HG03558 (cell line): ENCODE measurements around the gene ACACA.

Experiments used
- ATAC-seq: cut with Tn5 transposase; IDR thresholded peaks from one replicate; pipeline ENCODE4 v1.9.1; 2021; ENCODE audit warnings: moderate number of reproducible peaks; ENCODE audit not compliant: unreplicated experiment; ENCODE audit errors: extremely low read depth

The ACACA gene

DNA sequence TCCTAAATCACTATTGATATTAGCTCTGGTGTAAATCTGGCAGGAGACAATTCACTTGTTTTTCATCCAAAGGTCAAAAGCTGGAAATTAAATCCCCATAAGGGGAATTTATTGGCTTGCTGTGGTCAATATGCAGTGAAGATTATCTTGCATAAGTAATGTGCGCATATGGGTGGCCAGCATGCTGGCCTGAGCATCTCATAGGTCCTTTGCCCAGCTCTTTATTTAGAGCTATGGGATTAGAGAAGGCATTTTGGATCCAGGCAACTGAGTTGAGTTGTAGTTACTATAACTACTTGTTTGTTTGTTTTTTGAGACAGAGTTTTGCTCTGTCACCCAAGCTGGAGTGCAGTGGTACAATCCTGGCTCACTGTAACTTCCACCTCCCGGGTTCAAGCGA is 347.1 kb downstream of the ACACA start:
- ATAC-seq = no peak

DNA sequence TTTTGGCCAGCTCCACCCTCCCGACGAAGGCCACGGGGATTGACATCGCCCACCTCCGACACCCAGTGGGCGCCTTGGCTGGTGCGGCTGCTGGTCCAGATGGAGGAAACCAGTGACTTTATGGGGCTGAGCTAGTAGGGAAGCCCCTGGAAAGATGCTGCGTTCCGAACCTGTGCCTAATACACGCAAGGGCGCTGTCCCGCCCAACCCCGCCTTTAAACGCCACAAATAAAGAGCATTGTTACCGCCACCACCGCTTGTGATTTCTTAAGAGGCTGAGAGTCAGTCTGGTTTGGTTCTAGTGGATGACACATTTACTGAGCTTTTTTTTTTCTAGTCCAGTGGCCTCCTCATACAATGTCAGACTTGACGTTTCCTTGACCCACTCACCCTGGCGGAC is 350.0 kb downstream of the ACACA start:
- no peak for ATAC-seq

DNA sequence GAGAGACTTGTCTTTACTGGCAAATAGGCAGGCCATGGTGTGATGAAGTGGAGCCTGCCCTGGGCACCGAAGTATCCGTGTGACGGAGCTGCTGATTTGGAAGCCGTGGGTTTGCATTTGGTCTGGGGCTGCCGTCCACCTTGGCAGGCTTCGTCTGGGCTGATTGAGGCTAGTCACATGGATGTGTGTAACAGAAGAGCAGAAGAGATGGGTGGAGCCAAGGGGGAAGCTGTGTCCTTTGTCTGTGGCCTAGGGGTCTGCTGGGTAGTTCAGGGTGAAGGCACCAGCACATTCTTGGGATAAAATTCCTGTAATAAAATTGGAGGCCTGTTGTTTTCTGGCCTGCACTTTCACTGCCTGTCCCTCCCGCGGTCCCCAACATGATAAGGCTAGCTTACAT is 351.7 kb downstream of the ACACA start:
- ATAC-seq = no peak

DNA sequence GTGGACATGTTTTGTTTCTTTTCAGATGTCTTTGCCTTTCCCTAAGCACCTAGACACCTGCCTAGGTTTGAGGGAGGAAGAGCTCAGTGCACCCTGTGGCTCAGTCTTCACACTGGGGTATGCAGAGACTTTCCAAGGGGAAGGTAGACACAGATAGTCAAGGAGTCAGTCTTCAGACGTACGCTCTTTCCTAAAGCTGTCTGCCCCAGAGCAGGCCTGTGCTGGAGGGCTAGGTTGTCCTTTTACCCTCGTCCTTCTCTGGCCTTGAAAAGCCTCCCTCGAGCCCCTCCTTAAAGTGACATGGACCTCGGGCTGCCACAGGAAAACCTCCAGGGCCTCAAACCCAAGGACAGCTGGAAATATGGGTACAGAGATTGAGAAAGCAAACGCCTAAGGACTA is 354.2 kb downstream of the ACACA start:
- no peak for ATAC-seq

DNA sequence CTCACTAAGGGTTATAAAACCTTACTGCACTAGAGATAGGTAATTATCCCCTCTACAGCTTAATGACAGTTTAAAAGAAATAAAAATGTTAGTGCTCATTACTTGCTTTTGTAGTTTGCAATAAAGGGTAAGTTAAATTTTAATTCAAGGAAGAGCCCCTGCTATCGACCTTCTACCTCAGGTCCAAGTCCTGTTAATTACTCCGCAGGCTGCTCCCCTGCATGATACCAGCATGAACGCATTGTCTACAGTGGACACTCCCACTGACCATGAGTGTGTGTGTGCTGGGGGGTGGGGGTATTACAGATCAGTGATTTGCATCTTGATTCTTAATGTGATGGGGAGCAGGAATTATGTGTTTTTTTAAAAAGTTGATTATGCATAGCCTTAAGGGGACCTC is 354.8 kb downstream of the ACACA start:
- ATAC-seq = no peak

DNA sequence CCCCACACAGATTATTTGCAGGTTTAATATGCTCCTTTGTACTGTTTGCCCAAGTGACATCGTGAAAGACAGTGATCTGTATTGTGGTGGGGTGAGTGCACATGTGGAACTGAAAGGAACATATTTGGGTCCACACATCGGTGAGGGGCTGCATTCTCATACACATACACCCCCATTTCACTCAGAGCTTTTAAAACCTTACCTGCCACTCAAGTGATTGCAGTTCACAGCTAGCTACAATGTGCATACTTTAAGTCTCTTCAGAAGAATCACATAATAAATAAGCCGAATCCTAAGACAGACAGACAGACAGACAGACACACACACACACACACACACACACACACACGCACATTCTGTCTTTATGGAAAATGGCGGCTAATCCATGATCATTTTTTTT is 355.3 kb downstream of the ACACA start:
- no peak for ATAC-seq

DNA sequence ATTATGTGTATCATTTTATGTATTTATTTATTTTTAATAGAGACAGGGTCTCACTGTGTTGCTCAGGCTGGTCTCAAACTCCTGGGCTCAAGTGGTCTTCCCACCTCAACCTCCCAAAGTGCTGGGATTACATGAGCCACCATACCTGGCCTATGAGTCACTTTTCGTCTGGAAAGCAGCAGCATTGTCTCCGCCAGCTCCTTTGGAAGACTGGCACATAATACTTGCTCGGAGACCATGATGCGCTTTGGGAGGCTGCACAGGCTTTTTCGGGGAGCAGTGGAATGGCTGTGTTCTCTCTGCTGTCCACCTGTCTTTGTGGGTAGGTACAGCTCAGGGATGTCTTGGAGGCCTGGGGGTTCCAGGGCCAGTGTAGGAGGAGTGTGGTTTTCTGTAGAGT is 355.7 kb downstream of the ACACA start:
- ATAC-seq = no peak

DNA sequence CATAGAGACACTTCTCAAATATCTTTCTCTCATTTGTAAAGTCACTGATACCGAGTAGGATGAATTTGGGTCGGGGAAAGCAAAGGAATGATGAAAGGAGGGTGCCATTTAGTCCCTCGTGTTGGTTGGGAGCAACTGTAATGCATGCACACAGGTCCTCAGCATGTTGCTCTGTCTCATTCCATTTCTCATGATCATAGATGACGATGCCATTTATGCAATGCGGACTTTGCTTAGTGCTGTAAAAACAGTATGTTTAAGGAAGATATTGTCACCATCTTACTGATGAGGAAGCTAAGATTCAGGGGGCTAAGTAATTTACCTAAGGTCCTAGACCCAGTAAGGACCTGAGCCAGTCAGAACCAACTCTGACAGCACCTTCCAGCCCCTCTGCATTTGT is 357.8 kb downstream of the ACACA start:
- ATAC-seq = no peak

DNA sequence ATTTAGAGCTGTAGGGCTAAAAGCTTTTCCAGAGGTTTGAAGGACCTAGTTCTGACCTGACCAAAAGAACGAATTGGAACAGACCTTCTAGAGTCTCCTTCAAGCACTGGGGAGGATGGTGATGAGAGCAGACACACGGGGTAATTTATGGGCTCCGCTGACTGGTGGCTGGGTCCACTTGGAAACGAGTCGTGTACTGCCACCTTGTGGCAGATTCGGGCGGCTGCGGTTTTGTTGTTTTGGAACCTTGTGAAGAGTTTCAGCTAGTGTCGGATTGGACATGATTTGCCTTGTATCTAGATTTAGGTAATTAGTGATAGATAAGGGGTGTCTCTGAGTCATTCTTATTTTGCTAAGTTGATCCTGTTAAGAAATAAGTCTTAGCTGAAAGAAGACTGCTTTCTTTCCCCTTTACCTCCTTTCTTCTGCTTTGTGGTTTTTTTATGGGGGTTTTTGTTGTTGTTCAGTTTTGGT is 359.0 kb downstream of the ACACA start:
- no peak for ATAC-seq

DNA sequence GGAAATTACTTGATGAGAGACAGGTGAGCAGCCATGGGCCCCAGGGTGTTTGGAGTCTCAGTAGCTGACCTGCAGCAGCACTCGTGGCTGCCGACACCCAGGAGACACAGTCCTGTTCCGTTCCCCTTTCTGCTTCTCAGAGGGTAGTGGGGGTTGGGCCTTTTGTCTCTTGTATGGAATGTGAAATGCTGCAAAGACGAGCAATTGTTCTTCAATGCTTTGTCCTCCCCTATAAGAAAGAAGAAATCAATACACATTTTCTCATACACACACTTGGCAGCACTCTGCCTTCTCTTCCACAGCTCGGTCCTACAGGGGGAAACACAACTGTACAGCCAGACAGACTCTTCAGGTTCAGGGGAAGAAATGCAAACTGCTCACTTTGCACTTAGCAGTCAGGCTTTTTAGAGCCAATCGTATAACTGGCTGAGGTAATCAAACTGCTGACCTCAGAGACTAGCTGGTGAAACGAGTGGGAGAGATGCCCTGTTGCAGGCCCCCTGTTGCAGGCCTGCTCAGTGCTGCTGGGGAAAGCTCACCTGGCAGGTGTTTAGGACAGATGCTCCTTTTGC is 361.2 kb downstream of the ACACA start:
- ATAC-seq = no peak

DNA sequence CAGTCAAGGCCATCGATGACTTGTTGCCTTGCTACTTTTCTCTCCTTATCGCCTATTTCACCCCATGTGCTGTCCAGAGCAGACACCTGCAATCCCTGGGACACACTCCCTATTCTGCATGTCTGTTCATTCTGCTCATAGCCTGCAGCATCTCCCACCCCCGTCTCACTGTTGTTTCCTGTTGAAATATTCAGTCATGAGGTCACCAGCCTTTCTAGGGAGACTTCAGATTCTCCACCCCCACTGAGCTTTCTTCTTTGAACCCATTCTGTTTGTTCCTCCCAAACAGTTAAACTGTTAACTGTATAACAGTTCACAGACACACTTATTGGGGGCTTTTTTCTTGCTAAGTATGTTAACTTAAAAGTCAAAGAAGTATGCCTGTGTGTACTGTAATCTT is 363.4 kb downstream of the ACACA start:
- no peak for ATAC-seq

DNA sequence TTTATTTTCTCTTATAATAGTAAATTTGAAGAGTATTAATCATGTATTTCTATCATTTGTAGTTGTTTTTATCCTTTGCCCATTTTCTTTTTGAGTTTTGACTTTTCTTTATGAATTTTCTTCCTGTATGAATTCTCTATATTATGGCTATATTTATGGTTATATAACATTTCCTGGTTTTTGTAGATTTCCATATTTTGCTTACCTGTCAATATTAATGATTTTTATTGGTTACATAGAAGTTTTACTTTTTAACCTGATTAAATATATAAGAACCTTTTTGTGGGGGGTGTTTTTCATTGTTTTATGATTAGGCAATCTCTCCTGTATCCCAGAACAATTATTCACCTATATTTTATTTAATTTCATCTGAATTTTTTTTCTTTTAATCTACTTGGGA is 364.7 kb downstream of the ACACA start:
- ATAC-seq = no peak

DNA sequence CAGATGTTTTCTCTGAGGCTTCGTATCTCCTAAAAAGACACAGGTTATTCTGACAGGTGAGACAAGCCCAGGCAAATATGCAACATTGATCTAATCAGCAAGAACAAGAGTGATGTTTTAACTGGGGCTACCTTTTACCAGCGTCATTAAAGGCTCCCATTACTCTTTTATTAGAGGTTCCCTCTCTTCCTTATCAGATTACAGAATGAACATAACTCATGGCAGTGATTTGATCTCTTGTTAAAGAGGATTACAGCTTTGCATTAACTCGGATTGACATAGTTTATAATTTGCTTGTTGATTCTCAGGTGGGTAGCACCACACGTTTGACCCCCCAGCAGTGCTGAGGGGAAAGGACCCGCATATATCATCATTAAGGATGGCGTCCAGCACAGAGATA is 367.4 kb downstream of the ACACA start:
- ATAC-seq = no peak

DNA sequence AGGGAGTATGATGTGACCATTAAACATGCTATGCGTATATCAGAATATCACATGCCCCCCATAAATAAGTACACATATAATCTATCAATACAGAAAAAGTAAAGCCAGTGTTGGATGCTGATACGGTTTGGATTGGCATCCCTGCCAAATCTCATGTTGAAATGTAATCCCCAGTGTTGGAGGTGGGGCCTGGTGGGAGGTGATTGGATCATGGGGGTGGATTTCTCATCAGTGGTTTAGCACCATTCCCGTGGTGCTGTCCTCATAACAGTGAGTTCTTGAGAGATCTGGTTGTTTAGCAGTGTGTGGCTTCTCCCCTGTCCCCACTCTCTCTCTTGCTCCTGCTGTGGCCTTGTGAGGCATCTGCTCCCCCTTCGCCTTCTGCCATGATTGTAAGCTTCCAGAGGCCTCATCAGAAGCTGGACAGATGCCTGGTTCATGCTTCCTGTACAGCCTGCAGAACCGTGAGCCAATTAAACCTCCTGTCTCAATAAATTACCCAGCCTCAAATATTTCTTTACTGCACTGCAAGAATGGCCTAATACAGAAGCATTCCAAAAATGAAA is 369.0 kb downstream of the ACACA start:
- no peak for ATAC-seq
